Measurements from ENCODE around the gene RHOF.

- TF ChIP-seq, protein P1, sequence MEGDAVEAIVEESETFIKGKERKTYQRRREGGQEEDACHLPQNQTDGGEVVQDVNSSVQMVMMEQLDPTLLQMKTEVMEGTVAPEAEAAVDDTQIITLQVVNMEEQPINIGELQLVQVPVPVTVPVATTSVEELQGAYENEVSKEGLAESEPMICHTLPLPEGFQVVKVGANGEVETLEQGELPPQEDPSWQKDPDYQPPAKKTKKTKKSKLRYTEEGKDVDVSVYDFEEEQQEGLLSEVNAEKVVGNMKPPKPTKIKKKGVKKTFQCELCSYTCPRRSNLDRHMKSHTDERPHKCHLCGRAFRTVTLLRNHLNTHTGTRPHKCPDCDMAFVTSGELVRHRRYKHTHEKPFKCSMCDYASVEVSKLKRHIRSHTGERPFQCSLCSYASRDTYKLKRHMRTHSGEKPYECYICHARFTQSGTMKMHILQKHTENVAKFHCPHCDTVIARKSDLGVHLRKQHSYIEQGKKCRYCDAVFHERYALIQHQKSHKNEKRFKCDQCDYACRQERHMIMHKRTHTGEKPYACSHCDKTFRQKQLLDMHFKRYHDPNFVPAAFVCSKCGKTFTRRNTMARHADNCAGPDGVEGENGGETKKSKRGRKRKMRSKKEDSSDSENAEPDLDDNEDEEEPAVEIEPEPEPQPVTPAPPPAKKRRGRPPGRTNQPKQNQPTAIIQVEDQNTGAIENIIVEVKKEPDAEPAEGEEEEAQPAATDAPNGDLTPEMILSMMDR (IDR thresholded peaks at IDR 0.05): no peak
- TF ChIP-seq ZBTB33 (IDR thresholded peaks at IDR 0.05; ENCODE audit: borderline replicate concordance, low read depth) (no peak), REST (IDR thresholded peaks at IDR 0.05; ENCODE audit: low read depth, low read length) (no peak), RAD21 (IDR thresholded peaks at IDR 0.05; ENCODE audit: low read length) (no peak), TCF12 (IDR thresholded peaks at IDR 0.05) (no peak), POLR2AphosphoS5 (IDR thresholded peaks at IDR 0.05; ENCODE audit: low read depth, low read length) (no peak), EP300 (IDR thresholded peaks at IDR 0.05; ENCODE audit: borderline replicate concordance in 1 of 2, low read depth in 1 of 2, low read length in 1 of 2) (no peak)
Observed at GRCh38 chr12:121766290-121767039, 27.0 kb downstream of the RHOF start.

Data from SK-N-SH (cell line).